Measurements from ENCODE around the gene NHLRC1. TPM values are rescaled to one million over a fixed set of nuclear protein-coding genes. Genes with fewer than 3 reads are reported as not detected.

The NHLRC1 gene
- total RNA-seq, 1 donor from 2014 or later = 0.72 TPM

DNA sequence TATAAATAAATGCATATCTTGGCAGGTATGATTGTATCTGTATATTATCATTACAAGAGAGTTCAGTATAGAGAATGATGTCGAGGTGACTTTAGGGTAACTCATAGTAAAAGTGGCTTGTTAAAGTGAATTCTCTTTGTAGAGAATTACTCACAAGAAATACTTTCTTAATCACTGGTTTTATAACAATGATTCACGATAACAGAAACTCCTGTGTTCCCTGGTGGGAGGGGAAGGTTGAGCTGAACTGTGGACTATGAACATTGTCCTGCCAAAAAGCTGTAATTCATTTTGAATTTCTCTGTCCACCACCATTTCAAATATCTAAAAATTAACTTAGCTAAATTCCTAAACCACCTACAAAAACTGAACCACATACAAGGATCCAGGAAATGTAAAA lies 24.7 kb upstream of the NHLRC1 start:
- Mint-ChIP-seq H3K27ac (ENCODE audit: unreplicated experiment) (no peak overlapping the region), H3K4me3 (no peak overlapping the region), H3K36me3 (ENCODE audit: low read depth) (no peaks in the 10 kb centered on the region), H3K9me3 (no peaks in the 10 kb centered on the region), H3K27me3 (ENCODE audit: low read depth) (no peaks in the 10 kb centered on the region), H3K4me1 (peaks cover 5% of the 10 kb centered on the region)
- no peak for DNase-seq (ENCODE audit: low read depth, low spot score)
- TF ChIP-seq, protein P1, sequence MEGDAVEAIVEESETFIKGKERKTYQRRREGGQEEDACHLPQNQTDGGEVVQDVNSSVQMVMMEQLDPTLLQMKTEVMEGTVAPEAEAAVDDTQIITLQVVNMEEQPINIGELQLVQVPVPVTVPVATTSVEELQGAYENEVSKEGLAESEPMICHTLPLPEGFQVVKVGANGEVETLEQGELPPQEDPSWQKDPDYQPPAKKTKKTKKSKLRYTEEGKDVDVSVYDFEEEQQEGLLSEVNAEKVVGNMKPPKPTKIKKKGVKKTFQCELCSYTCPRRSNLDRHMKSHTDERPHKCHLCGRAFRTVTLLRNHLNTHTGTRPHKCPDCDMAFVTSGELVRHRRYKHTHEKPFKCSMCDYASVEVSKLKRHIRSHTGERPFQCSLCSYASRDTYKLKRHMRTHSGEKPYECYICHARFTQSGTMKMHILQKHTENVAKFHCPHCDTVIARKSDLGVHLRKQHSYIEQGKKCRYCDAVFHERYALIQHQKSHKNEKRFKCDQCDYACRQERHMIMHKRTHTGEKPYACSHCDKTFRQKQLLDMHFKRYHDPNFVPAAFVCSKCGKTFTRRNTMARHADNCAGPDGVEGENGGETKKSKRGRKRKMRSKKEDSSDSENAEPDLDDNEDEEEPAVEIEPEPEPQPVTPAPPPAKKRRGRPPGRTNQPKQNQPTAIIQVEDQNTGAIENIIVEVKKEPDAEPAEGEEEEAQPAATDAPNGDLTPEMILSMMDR (conservative IDR thresholded peaks at IDR 0.05) = no peak

DNA sequence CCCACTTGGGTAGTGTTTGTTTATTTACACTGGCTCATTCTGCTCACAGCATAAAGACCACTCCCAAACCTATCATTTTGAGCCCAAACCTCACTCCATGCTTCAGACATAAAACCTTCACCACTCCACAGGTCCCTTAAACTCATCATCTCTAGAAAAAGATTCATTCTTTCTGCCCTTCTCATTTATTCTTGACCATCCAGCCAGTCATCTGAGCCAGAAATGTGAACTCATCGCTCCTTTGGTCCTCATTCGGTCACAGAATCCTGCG lies 20.0 kb upstream of the NHLRC1 start:
- Mint-ChIP-seq H3K36me3 (ENCODE audit: low read depth) (peaks cover 4% of the 10 kb centered on the region), H3K27ac (ENCODE audit: unreplicated experiment) (no peak overlapping the region), H3K27me3 (ENCODE audit: low read depth) (no peaks in the 10 kb centered on the region), H3K9me3 (no peaks in the 10 kb centered on the region), H3K4me1 (no peaks in the 10 kb centered on the region), H3K4me3 (no peak overlapping the region)
- TF ChIP-seq, protein P1 (conservative IDR thresholded peaks at IDR 0.05) = no peak
- no peak for DNase-seq (ENCODE audit: low read depth, low spot score)

DNA sequence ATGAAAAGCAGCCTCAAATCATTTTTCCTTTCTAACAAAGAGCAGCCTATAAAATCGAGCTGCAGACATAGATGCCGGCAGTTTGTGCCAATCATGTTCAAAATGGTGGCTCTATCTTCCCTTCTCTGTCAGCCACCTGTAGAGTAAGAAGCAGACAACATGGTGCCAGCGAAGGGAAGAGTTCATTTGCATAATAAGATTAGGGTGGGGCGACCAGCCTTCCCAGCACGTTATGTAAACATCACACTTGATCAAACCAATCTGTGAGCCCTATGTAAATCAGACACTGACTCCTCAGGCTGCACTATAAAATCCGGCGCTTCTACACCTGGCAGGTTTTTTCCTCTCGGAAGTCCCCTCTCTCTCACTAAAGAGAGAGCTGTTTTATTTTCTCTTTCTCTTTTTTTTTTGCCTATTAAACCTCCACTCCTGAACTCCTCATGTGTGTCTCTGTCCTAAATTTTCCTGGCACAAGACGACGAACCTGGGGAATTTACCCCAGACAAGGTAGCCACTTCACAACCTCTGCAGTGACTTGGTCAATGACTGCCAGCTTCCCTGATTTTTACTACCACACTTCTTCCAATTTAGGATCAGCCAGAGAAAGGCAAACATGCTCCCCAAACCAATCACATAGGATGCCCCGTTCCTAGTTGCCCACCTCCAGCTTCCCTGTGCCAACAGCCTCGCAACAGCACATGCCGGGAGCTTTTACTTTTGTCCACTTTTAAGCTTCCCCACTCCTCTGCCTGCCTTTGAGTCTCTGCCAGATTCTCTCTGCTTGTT lies 19.5 kb upstream of the NHLRC1 start:
- H3K27ac Mint-ChIP-seq (ENCODE audit: unreplicated experiment) = no peak overlapping the region
- DNase-seq (ENCODE audit: low read depth, low spot score) = no peak
- no peaks in the 10 kb centered on the region for H3K4me1 Mint-ChIP-seq
- no peaks in the 10 kb centered on the region for H3K27me3 Mint-ChIP-seq (ENCODE audit: low read depth)
- peaks cover 4% of the 10 kb centered on the region for H3K36me3 Mint-ChIP-seq (ENCODE audit: low read depth)
- H3K4me3 Mint-ChIP-seq = no peak overlapping the region
- H3K9me3 Mint-ChIP-seq = no peaks in the 10 kb centered on the region
- TF ChIP-seq, protein P1 (conservative IDR thresholded peaks at IDR 0.05) = no peak

DNA sequence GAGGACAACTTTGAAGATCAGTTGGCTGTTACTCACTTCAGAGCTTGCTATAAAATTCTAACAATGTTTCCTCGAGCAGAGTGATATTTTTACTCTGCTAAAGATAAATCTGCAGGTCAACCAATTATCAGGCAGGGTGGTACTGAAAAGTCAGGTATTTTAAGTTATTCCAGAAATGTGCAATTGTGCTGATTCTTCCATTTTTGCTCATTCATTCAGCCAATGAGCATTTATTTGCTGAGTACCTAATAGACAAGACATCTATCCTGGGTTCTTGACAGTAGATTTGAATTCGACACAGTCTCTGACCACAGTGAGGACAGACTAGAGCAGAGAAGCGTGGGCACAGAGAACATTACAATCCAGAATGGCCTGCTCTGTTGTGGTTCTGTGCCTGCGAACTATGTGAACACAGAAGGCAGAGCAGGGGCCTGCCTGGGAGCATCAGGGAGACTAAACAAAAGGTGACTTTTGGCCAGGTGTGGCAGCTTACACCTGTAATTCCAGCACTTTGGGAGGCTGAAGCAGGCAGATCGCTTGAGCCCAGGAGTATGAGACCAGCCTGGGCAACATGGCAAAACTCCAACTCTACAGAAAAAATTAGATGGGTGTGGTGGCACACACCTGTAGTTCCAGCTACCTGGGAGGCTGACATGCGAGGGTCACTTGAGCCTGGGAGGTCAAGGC lies 17.6 kb upstream of the NHLRC1 start:
- no peak overlapping the region for H3K4me3 Mint-ChIP-seq
- H3K4me1 Mint-ChIP-seq = no peaks in the 10 kb centered on the region
- no peaks in the 10 kb centered on the region for H3K9me3 Mint-ChIP-seq
- TF ChIP-seq, protein P1 (conservative IDR thresholded peaks at IDR 0.05) = no peak
- H3K27me3 Mint-ChIP-seq (ENCODE audit: low read depth) = no peaks in the 10 kb centered on the region
- H3K36me3 Mint-ChIP-seq (ENCODE audit: low read depth) = peaks cover 6% of the 10 kb centered on the region
- DNase-seq (ENCODE audit: low read depth, low spot score) = no peak
- H3K27ac Mint-ChIP-seq (ENCODE audit: unreplicated experiment) = no peak overlapping the region

DNA sequence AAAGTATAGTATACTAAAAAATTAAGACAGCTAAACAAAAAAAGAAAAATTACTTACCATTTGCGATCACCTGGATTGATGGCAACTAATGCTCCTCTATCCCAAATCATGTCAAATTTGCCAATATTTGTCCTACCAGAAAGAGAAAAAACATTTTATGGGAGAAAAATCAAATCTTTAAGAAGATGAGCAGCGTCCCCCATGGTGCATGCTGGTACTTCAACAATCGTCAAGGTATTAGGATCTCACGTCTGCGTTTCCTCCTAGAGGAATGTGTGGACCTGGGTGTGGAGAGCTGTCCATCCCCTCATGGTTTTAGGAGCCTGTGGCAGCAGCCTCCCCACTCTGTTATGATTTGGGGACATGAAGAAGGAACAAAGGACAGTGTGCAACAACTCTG lies 16.4 kb upstream of the NHLRC1 start:
- Mint-ChIP-seq H3K9me3 (no peaks in the 10 kb centered on the region), H3K4me1 (no peaks in the 10 kb centered on the region), H3K27me3 (ENCODE audit: low read depth) (no peaks in the 10 kb centered on the region), H3K4me3 (no peak overlapping the region), H3K27ac (ENCODE audit: unreplicated experiment) (no peak overlapping the region), H3K36me3 (ENCODE audit: low read depth) (peaks cover 10% of the 10 kb centered on the region)
- DNase-seq (ENCODE audit: low read depth, low spot score) = no peak
- TF ChIP-seq, protein P1 (conservative IDR thresholded peaks at IDR 0.05) = no peak
